HL-60 (cell line): ENCODE measurements around the gene ZNF112.

Source experiments
- CTCF ChIP-seq: IDR thresholded peaks from one replicate; pipeline ENCODE4 v1.5.1; 2011; ENCODE audit warnings: low read length, control low read depth, inconsistent platforms; ENCODE audit not compliant: insufficient read depth
- GABPA ChIP-seq: IDR thresholded peaks from 2 replicates; pipeline ENCODE4 v1.6.1; 2012; ENCODE audit warnings: low read depth
- POLR2AphosphoS5 ChIP-seq: IDR thresholded peaks from 2 replicates; pipeline ENCODE4 v1.6.1; 2012; ENCODE audit warnings: low read depth
- REST ChIP-seq: IDR thresholded peaks from 2 replicates; pipeline ENCODE4 v1.6.1; 2012; ENCODE audit warnings: low read depth; ENCODE audit not compliant: insufficient replicate concordance
- SPI1 ChIP-seq: IDR thresholded peaks from 2 replicates; pipeline ENCODE4 v1.6.1; 2012; ENCODE audit warnings: low read depth, mild to moderate bottlenecking, borderline replicate concordance

GRCh38 chr19:44277331-44277730 lies 79.1 kb downstream of the ZNF112 start:
- TF ChIP-seq CTCF = no peak
- TF ChIP-seq POLR2AphosphoS5 = no peak
- no peak for TF ChIP-seq REST
- TF ChIP-seq SPI1 = no peak
- TF ChIP-seq GABPA = no peak
